ENCODE data around the gene P2RX7.

Gene P2RX7

DNA sequence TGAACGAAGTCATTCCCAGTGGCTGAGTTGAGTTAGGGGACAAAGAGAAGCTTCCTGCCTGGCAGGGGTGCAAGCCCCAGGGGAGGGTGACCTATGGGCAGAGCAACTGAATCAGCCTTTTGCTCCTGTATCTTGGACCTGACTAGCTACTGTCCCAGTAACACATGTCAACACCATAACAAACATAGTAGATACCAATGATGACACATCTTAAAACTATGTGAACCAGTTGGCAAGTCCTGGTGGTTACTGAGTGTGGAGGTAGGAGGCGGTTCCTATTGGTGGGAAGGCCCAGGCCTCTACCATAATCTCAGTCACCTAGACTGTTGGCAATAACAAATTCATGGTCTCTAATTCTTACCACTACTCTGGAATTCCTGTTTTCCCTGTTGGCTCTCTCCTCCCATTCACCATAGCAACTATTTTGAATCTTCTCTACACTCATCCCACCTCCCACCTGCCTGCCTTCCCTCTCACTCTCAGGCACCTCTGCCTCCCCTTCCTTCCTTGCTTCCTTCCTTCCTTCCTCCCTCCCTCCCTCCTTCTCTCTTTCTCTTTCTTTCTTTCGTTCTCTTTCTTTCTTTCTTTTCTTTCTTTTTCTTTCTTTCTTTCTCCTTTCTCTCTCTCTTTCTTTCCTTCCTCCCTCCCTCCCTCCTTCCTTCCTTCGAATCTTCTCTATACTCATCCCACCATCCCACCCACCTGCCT, 8.1 kb upstream of the P2RX7 start:
- TF ChIP-seq CTCF (IDR thresholded peaks at IDR 0.05; ENCODE audit: insufficient read depth, missing control alignments) = no peak
- FAIRE-seq (no peak), DNase-seq (ENCODE audit: insufficient read length, low spot score) (no peak)

DNA sequence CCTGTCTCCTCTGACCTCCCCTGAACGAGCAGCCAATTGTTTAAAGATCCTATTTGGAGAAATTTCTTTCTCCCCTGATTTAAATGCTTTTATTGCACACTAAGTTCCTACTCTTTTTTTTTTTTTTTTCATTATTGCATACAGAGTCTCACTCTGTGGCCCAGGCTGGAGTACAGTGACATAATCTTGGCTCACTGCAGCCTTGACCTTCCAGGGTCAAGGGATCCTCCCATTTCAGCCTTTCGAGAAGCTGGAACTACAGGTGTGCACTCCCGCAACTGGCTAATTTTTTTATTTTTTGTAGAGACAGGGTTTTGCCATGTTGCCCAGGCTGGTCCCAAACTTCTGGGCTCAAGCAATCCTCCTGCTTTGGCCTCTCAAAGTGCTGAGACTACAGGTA, 5.2 kb upstream of the P2RX7 start:
- DNase-seq (ENCODE audit: insufficient read length, low spot score) (no peak), FAIRE-seq (no peak)
- no peak for TF ChIP-seq CTCF (IDR thresholded peaks at IDR 0.05; ENCODE audit: insufficient read depth, missing control alignments)

DNA sequence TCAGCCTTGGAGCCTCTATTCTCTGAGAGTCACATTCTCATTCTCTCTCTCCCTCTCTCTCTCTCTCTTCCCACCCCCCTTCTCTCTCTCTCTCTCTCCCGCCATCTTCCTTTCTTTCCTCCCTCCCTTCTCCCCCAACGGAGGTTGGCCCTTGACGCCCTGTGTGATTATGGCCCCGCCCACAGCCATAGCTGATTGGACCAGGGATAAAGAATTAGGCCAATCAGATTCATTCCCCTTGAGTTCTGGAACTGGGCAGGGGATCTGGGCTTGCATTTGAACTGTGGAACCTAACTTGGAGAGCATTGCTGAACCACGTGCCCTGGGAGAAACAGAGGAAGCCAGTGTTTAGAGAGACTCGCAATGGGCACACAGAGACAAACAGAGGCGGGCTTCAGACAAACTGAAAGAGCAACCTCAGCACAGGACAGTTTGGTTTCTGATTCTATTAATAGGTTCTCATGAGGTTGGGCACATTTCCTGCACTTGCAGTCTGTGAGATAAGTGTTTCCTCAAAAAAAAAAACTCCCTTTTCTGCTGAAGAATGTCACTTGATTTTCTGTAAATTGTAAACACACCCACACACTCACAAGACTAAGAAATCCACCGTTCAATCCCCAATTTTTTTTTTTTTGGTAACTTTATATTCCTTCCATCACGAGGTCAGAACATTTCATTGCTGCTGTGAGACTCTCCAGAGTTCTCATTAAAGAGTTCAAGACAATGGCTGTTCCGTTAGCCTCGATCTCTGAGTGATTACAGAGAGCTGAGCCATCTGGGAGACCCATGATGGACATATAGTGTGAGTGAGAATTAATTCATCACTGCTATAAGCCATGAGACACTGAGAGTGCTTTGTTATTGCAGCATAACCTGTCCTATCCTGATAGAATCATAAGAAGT, 3.5 kb upstream of the P2RX7 start:
- TF ChIP-seq CTCF (IDR thresholded peaks at IDR 0.05; ENCODE audit: insufficient read depth, missing control alignments) = no peak
- DNase-seq (ENCODE audit: insufficient read length, low spot score) = no peak
- no peak for FAIRE-seq

DNA sequence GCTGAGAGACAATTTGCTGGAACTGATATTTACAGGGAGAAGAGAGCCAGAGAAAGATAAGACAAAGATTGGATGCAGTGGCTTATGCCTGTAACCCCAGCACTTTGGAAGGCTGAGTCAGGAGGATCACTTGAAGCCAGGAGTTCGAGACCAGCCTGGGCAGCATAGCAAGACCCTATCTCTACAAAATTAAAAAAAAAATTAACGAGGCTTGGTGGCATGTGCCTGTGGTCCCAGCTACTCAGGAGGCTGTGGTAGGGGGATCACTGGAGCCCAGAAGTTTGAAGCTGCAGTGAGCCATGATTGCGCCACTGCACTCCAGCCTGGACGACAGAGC, 2.9 kb upstream of the P2RX7 start:
- DNase-seq (ENCODE audit: insufficient read length, low spot score) (no peak), FAIRE-seq (no peak)
- no peak for TF ChIP-seq CTCF (IDR thresholded peaks at IDR 0.05; ENCODE audit: insufficient read depth, missing control alignments)

DNA sequence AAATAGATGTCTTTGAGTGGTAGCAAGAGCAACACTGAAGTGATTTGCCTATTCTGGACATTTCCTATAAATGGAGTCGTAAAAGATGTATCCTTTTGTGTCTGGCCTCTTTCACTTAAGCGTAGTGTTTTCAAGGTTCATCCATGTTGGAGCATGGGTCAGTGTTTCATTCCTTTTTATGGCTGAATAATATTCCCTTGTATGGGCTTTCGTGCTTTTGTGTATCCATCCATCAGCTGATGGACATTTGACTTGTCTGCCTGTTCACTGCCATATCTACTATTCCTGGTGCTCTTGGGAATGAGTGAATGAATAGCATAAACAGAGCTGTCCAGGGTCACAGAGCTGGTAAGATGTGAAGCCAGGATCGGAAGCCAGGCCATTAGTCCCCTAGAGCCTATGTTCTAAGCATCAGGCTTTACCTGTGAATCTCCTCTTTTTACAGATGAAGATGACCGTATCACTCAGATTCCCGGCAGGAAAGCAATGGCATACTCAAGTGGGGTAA, 1.8 kb upstream of the P2RX7 start:
- TF ChIP-seq CTCF (IDR thresholded peaks at IDR 0.05; ENCODE audit: insufficient read depth, missing control alignments) = no peak
- FAIRE-seq = no peak

DNA sequence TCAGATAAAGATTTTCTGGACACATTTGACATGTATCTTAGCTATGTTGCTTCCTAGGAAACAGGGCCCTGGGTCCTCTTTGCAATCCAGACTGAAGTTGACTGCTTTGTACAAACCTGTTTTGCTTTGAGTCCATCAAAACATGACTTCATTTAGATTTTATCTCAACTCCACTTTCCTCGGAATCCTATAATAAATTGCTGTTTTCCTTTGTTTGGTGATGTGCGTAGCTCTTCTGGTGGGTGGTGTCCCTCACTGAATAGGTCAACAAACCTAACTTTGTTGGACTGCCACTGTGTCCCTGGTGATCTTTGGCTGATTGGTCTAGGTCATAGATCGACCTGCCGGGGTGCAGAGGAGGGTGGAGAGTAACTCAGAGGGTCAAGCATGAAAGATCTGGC, 735 bp upstream of the P2RX7 start:
- TF ChIP-seq CTCF (IDR thresholded peaks at IDR 0.05; ENCODE audit: insufficient read depth, missing control alignments) = no peak
- FAIRE-seq (no peak), DNase-seq (ENCODE audit: insufficient read length, low spot score) (no peak)

More for the DNA sequence above, 1.8 kb upstream of the P2RX7 start:
- DNase-seq (ENCODE audit: insufficient read length, low spot score) = no peak

GRCh38 chr12:121133838-121134237, 1.2 kb downstream of the P2RX7 start:
- no peak for TF ChIP-seq CTCF (IDR thresholded peaks at IDR 0.05; ENCODE audit: insufficient read depth, missing control alignments)
- no peak for DNase-seq (ENCODE audit: insufficient read length, low spot score)
- FAIRE-seq = no peak

Measured in D721Med (cell line).